VCaP (cell line): ENCODE results near the gene ZDHHC8.
A peak's percentile ranks its signal among the peaks of the same experiment; 100 is the strongest.

ENCODE experiments used
- H3K27ac ChIP-seq: fragments of 450-650 bp; 2 replicates; pipeline ENCODE4 v1.5.1; 2017
- TF ChIP-seq, protein P1 (sequence below): fragments of 450-650 bp; conservative IDR thresholded peaks from 2 replicates; pipeline ENCODE4 v1.5.1; 2017; ENCODE audit warnings: mild to moderate bottlenecking, moderate library complexity

The ZDHHC8 gene

DNA sequence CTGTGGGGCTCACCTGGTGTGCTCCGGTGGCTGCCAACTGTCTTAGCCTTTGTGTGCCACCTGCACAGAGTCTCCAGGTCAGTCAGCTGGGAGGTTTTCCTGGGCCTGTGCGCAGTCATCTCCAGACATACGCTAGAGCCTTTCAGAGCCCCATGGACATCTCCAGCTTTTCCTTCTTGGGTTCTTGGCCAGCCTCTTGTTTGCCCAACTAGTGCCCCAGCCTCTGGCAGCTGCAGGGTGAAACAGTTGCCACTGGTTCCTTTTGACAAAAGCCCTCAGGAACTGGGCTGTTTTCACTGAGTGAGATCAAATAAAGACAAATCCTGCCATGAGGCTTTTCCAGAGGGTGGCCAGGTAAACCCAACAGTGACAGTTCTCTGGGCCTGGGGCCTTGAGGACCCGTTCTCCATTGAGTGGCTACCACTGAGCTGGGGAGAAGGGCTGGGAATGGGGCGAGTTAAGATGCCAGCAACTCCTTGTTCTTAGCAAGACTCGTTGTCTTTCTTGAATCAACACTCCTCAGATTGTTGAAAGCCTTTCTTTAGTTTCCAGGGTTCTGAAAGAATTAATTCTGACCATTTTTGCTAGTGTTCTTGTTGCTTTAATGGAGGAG is 32.4 kb upstream of the ZDHHC8 start:
- no peak overlapping the region for H3K27ac ChIP-seq
- TF ChIP-seq, protein P1, sequence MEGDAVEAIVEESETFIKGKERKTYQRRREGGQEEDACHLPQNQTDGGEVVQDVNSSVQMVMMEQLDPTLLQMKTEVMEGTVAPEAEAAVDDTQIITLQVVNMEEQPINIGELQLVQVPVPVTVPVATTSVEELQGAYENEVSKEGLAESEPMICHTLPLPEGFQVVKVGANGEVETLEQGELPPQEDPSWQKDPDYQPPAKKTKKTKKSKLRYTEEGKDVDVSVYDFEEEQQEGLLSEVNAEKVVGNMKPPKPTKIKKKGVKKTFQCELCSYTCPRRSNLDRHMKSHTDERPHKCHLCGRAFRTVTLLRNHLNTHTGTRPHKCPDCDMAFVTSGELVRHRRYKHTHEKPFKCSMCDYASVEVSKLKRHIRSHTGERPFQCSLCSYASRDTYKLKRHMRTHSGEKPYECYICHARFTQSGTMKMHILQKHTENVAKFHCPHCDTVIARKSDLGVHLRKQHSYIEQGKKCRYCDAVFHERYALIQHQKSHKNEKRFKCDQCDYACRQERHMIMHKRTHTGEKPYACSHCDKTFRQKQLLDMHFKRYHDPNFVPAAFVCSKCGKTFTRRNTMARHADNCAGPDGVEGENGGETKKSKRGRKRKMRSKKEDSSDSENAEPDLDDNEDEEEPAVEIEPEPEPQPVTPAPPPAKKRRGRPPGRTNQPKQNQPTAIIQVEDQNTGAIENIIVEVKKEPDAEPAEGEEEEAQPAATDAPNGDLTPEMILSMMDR: no peak

DNA sequence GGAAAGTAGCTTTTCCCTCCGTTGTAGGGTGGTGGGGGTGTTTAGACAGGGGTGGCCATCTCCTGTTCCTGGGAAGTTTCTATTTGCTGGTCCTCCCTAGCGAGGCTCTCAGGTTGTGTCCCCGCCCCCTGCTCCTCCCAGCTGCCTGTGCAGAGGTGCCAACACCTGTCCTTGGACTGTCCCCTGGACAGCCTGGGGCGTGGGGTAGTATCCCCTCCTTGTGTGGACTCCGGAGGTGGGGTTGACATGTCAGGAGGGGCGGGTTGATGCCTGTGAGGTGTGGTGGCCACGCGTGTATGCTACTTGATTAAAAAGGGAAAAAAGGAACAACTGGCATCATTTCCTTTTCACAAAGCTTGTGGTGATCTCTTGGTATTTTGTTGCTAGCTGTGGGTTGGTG is 30.0 kb upstream of the ZDHHC8 start:
- no peak overlapping the region for H3K27ac ChIP-seq
- TF ChIP-seq, protein P1: no peak

DNA sequence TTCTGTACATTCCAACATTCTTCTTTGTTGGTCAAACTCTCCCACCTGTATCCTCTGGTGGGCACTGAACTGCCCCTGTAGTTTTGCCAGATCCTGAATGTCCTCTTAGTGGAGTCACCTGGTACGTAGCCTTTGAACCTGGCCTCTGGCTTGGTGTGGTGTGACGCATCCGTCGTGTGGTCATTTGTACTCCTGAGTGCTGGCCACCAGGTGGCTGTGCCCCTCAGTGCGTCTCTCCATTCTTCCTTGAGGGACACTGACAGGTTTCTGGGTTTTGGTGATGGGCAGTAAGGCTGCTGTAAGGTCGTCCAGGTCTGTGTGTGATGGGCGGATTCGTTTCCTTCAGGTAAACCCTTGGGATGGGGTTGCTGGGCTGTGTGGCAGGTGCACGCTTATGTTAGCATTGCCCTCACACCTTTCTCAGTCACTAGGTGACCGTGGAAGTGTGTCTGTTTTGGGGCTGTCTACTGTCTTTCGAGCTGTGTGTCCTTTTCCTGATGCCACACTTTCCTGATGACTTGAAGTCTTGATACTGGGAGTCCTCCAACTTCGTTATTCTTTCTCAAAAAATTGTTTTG is 29.3 kb upstream of the ZDHHC8 start:
- no peak overlapping the region for H3K27ac ChIP-seq
- TF ChIP-seq, protein P1: peak; percentile 28

DNA sequence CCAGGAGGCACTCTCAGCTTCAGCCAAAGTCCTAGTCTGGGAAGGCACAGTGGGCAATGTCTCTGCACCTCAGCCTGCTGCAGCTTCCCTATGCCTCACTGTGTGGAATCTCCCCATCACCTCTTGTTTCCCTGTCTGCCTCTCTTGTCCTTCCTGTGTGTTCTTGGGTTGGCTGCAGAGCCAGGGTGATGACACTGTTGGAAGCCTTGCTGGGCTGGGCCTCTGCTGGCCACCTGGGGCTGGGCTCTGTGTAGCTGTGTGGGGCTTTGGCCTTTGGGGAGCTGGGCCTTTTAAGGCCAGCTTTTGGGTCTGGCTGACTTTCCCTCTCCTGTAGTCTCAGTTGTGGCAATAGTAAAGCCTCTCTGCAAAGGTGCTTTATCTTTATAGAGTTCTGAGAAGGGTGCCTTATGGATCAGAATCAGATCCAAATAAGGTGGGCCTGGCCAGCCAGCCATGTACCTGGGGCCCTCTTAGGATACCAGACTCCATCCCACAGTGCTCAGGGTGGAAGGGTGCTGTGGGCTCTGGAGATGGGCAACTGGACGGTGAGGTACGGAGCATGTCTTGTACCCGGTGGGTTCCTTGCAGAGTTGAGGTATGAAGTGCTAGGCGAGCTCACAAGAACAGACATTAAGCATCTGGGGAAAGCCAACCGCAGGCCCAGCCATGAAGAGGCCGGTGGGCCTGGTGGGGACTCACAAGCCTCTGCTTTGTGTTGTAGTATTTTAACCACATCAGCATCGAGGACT is 26.0 kb upstream of the ZDHHC8 start:
- no peak overlapping the region for H3K27ac ChIP-seq

DNA sequence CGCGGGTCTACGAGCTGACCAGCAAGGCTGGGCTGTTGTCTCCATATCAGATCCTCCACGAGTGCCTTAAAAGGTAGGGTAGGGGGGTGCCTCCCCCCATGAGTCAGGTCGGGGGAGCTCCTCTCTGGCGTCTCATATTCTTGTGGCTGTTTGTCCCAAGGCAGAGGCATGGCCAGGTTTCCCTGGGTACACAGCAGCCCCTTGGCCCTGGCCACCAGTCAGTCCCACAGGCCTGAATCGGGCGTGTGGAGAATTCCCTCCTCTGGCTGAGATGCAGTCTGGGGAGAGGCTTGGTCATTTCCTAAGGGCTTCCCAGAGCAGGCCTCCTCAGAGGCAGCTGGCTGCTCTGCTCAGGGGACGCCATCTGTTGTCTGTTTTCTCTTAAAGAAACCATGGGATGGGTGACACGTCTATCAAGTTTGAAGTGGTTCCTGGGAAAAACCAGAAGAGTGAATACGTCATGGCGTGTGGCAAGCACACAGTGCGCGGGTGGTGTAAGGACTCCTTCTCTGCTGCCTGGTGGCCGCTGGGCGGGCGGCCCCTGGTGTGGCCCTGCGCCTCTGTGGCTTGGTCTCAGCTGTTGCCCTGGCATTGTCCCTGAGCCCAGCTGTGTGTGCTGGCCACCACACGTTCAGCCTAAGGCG is 25.3 kb upstream of the ZDHHC8 start:
- TF ChIP-seq, protein P1: no peak
- no peak overlapping the region for H3K27ac ChIP-seq

More for the DNA sequence above, 26.0 kb upstream of the ZDHHC8 start:
- TF ChIP-seq, protein P1: no peak

DNA sequence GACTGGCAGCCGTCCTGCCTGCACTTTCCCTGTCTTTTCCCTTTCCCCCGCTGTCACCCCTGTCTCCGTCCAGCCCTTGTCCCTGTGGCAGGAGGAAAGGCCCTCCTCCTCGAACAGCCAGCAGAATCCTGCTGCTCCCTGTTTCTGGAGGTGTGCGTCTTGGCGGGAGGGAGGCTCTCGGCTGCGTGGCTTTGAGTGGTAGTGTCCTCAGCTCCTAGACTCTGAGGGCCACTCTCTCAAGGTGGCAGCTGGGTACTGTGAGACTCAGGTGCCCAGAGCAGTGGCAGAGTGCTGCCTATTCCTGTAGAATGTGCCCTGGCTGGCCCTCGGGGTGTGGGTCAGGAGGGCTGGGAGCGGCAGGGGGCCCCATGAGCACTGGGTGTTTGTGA is 24.8 kb upstream of the ZDHHC8 start:
- H3K27ac ChIP-seq: no peak overlapping the region
- TF ChIP-seq, protein P1: no peak

DNA sequence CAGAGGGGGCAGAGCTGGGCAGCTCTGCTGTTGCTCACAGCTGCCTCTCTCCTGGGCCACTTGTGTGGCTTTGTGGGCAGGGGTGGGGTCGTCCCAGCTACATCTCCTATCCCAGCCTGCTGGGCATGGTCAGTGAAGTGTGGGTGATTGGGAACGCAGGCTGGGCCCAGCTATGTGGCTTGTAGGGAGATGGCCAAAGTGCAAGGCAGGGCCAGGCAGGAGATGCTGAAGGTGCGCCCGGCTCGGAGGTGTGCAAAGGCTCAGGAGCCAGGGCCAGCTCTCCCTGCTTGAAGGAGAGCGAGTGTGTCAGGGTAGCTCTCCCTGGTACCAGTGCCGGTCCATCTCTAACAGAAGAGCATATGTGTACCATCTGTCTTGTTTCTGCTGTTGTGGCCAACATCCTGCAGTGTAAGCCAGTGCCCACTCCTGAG is 24.1 kb upstream of the ZDHHC8 start:
- no peak overlapping the region for H3K27ac ChIP-seq
- TF ChIP-seq, protein P1: no peak
